RWPE2 (cell line): Measurements from ENCODE around the gene ASH1L.
"Not testable (repeated sequence)": the region's sequence is repeated elsewhere in the genome, so short reads cannot be mapped to it uniquely, and the experiment has no call there.

Experiments
- ATAC-seq: fragments of 200-7000 bp; cut with Tn5 transposase; 3 replicates; pipeline ENCODE4 v1.9.1; 2021; ENCODE audit warnings: low read depth
- DNase-seq: peaks from one replicate; pipeline ENCODE4 v3.0.0-alpha.2; 2020; ENCODE audit warnings: low spot score
- H3K27ac ChIP-seq: fragments of 450-650 bp; 2 replicates; pipeline ENCODE4 v1.5.1; 2017; ENCODE audit warnings: mild to moderate bottlenecking; ENCODE audit not compliant: poor library complexity, severe bottlenecking
- H3K27me3 ChIP-seq: fragments of 250-450 bp; sonication (Bioruptor Pico); 2 replicates; pipeline ENCODE4 v1.5.1; 2021; ENCODE audit warnings: mild to moderate bottlenecking, moderate library complexity; ENCODE audit not compliant: insufficient read depth, poor library complexity, severe bottlenecking
- H3K36me3 ChIP-seq: fragments of 250-450 bp; sonication (Bioruptor Pico); 2 replicates; pipeline ENCODE4 v1.5.1; 2020; ENCODE audit warnings: low read depth, mild to moderate bottlenecking, moderate library complexity
- H3K4me1 ChIP-seq: fragments of 250-450 bp; sonication (Bioruptor Pico); 2 replicates; pipeline ENCODE4 v1.5.1; 2021; ENCODE audit warnings: mild to moderate bottlenecking, moderate library complexity; ENCODE audit not compliant: insufficient read depth, poor library complexity, severe bottlenecking
- H3K4me3 ChIP-seq: fragments of 250-450 bp; sonication (Bioruptor Pico); 2 replicates; pipeline ENCODE4 v1.5.1; 2021; ENCODE audit warnings: mild to moderate bottlenecking, moderate library complexity; ENCODE audit not compliant: severe bottlenecking
- H3K9me3 ChIP-seq: fragments of 250-450 bp; sonication (Bioruptor Pico); 2 replicates; pipeline ENCODE4 v1.5.1; 2021; ENCODE audit warnings: mild to moderate bottlenecking, moderate library complexity; ENCODE audit not compliant: severe bottlenecking
- CTCF ChIP-seq: fragments of 450-650 bp; IDR thresholded peaks from one replicate; pipeline ENCODE4 v1.5.1; 2017; ENCODE audit warnings: mild to moderate bottlenecking, moderate library complexity; ENCODE audit not compliant: poor library complexity, severe bottlenecking

The ASH1L gene

GRCh38 chr1:155392898-155393411 lies 169.6 kb downstream of the ASH1L start:
- H3K27ac ChIP-seq, result no peak overlapping the region

GRCh38 chr1:155389826-155390225 lies 172.8 kb downstream of the ASH1L start:
- DNase-seq (no peak), ATAC-seq (no peak)
- Histone ChIP-seq H3K27me3 (no peaks in the 10 kb centered on the region), H3K36me3 (peaks cover 64% of the 10 kb centered on the region), H3K9me3 (no peaks in the 10 kb centered on the region), H3K4me3 (no peak overlapping the region), H3K27ac (no peak overlapping the region), H3K4me1 (no peaks in the 10 kb centered on the region)
- no peak for TF ChIP-seq CTCF

More at GRCh38 chr1:155392898-155393411, 169.6 kb downstream of the ASH1L start:
- TF ChIP-seq CTCF, result no peak
- peaks cover 60% of the 10 kb centered on the region for H3K36me3 ChIP-seq
- H3K4me3 ChIP-seq, result no peak overlapping the region
- H3K4me1 ChIP-seq, result no peaks in the 10 kb centered on the region
- ATAC-seq, result no peak
- no peaks in the 10 kb centered on the region for H3K9me3 ChIP-seq
- H3K27me3 ChIP-seq, result no peaks in the 10 kb centered on the region
- no peak for DNase-seq

- H3K36me3 ChIP-seq, result peaks cover 47% of the 10 kb centered on the region
- not testable (repeated sequence) for DNase-seq, ATAC-seq, H3K9me3 ChIP-seq, H3K4me3 ChIP-seq, H3K27me3 ChIP-seq, H3K27ac ChIP-seq, H3K4me1 ChIP-seq
Measured at GRCh38 chr1:155385836-155386235, 176.8 kb downstream of the ASH1L start.

GRCh38 chr1:155383406-155383805 lies 179.2 kb downstream of the ASH1L start:
- H3K36me3 ChIP-seq, result peaks cover 60% of the 10 kb centered on the region
- DNase-seq, result no peak
- H3K9me3 ChIP-seq, result no peaks in the 10 kb centered on the region
- no peaks in the 10 kb centered on the region for H3K4me1 ChIP-seq
- H3K4me3 ChIP-seq, result no peak overlapping the region
- ATAC-seq, result no peak
- TF ChIP-seq CTCF, result no peak
- H3K27ac ChIP-seq, result no peak overlapping the region
- H3K27me3 ChIP-seq, result no peaks in the 10 kb centered on the region

- DNase-seq (no peak), ATAC-seq (no peak)
- peaks cover 68% of the 10 kb centered on the region for H3K36me3 ChIP-seq
- no peaks in the 10 kb centered on the region for H3K9me3 ChIP-seq
- no peak overlapping the region for H3K4me3 ChIP-seq
- H3K27me3 ChIP-seq, result no peaks in the 10 kb centered on the region
- H3K27ac ChIP-seq, result no peak overlapping the region
- no peaks in the 10 kb centered on the region for H3K4me1 ChIP-seq
- no peak for TF ChIP-seq CTCF
Measured at GRCh38 chr1:155379631-155380090, 182.9 kb downstream of the ASH1L start.
